Hematopoietic multipotent progenitor cell treated with erythropoietin and hydrocortisone succinate and interleukin-3 and kit ligand, for 17 days (in vitro differentiated cells): Measurements from ENCODE around the gene DONSON.
"Not testable (repeated sequence)": the region's sequence is repeated elsewhere in the genome, so short reads cannot be mapped to it uniquely, and the experiment has no call there.

Experiments
- DNase-seq: peaks from one replicate; pipeline ENCODE4 v3.0.0-alpha.2; 2015; ENCODE audit warnings: low spot score

DONSON gene

GRCh38 chr21:33588485-33589335 lies at the start of gene DONSON:
DONSON (minus strand) TSS chr21:33588684; CDS start chr21:33588641, 43 bp downstream.
- peak; percentile 88 for DNase-seq

DNA sequence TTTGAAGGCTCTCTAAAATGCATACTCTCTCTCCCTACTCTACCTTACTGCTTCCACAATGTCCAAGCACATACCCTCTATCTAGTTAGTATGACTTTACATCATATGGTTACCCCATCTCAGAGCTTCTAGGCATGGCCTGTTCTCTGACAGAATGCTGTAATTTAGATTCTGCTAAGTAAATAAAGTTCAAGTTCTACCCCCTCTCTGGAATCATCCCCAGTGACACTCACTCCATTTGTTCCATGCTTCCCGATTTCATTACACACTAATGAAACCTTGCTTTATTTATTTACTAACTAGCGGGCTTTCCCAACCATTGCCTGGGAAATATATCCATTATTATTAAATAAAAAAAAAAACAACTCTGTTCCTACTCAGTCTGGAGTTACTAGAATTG lies 45.8 kb upstream of the DONSON start:
- no peak for DNase-seq

GRCh38 chr21:33626151-33626550 lies 37.7 kb upstream of the DONSON start:
- not testable (repeated sequence) for DNase-seq

DNA sequence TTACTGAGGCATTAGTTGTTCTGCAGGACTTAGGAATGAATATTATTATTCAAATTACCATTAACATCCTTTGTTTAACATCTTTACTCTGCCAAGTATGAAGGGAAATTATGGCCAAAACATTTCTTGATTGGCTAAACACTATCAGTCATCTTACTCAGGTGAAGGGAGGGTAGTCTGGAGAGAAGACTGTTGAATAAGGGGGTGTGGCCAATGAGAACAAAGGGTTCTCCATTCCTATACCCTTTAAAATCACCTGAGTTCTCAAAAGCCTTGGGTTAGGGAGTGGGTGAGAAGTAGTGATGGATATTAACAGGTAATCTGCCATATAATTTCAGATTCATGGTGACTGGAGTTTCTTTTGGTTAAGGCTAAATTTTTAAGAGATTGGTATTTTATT lies 33.8 kb upstream of the DONSON start:
- DNase-seq: no peak

GRCh38 chr21:33619726-33620125 lies 31.2 kb upstream of the DONSON start:
- DNase-seq: no peak

- no peak for DNase-seq
These were observed 29.9 kb upstream of the DONSON start for GRCh38 chr21:33618407-33618806.

DNA sequence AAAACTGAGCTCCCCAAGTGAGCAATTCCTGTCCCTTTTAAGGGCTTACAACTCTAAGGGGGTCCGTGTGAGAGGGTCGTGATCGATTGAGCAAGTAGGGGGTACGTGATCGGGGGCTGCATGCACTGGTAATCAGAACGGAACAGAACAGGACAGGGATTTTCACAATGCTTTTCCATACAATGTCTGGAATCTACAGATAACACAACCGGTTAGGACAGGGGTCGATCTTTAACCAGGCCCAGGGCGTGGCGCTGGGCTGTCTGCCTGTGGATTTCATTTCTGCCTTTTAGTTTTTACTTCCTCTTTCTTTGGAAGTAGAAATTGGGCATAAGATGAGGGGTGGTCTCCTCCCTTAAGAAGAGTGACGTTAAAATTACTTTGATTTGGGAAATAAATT lies 29.1 kb upstream of the DONSON start:
- not testable (repeated sequence) for DNase-seq

DNA sequence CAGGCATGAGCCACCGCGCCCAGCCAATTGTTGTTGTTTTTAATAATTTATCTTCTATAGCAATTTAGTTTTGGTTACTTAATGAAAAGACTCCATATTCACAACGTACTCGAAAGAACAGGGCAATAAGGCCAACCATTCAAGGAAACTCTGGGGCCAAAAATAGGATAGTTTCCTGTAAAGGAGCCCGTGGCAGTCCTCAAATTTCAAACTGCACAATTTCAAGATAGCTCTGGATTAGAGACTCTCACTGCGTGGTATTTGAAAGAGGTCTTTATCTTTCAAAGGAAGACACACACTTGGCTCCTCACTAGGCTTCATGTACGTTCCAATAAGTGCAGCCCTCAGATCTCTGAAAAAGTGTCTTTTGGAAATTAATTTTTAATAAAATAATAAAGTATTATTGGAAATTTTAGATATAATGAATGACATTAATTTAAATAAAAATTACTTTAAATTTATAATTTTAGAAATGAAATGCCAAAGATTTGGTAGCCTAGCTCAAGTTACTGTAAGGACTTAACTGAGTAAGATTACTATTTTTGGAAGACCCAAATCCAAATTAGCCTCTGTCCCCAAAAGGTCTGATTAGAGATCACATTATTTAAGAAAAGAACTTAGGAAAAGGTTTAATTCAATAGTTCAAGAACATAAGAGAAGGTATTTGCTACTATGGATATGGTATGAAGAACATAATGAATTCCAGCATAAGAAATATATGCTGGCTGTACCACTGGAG lies 22.7 kb upstream of the DONSON start:
- DNase-seq: no peak

- DNase-seq: no peak
These were observed 20.1 kb upstream of the DONSON start for GRCh38 chr21:33608559-33608958.

GRCh38 chr21:33598051-33598450 lies 9.6 kb upstream of the DONSON start:
- DNase-seq: no peak

GRCh38 chr21:33587792-33588484 lies 546 bp downstream of the DONSON start:
- DNase-seq: no peak

DNA sequence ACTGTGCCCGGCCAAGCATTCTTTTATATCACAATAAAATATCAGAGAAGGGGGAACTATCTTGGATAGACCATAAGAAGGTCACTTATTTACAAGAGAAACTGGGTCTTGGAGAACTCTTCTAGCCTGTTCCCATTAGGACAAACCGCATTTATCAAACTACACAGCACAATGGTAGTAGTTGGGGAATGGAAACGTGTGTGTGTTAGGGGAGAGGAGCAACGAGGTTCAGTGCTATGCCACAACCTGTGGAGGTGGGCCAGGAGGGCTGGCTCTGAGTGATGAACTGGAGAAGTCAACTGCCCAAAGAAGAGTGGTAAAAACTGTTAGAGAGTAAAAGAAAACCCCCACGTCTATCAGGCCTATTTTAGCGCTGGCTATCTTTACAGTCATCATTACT lies 1.6 kb downstream of the DONSON start:
- no peak for DNase-seq

DNA sequence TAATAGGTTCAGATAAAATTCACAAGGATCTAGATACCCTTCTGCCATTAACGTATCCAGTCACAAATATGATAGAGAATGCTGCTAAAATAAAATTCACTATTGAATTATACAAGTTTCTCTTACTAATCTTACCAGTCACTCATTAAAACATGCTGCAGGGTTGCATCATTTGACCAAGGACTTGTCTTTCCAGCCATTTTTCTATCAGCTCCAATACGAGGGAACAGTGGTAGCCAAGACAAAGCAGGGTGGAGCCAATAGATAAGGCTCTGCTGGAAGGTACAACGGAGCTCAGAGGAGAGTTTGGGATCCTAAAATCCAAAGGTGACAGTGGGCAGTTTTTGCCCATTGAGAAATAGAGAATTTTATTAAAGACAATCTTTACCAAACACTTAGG lies 4.0 kb downstream of the DONSON start:
- no peak for DNase-seq

- DNase-seq: peak; percentile 35
These were observed 9.4 kb downstream of the DONSON start for GRCh38 chr21:33578959-33579542.

- DNase-seq: no peak
These were observed 10.3 kb downstream of the DONSON start for GRCh38 chr21:33578214-33578613.

DNA sequence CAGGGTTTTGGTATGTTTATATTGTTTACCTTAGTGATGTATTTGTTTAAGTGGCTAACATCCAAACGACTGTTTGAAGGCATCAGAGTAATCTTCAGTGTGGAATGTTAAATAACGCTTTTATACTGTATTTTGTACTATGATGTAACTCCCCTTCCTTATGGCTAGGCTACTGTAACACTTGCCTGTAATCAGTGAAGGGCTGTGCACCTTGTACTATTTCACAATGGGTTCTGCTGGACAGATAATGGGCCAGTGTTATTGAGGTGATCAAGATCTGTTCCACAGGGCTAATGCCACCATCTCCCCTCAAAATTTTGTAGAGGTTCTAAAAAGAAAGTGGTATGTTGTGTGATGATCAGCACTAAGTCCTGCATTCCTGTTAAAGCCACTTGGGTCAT lies 11.7 kb downstream of the DONSON start:
- not testable (repeated sequence) for DNase-seq

DNA sequence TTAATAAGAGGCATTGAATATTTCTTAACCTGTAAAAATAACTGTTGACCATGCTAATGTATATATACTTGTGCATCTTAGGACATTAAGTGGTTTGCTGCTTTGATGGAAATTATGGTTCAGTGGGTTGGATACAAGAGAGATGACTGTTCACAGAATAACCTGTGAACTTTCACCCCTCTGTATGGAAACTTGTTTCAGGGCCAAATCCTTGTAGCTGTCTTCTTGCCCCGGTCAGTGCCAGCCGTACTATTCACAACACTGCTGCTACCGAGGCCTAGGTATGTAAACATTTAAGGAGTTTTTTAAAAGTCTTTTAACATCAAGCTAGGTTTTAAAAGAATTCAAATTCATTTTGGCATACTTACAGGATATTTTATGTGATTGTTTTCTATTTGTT lies 16.1 kb downstream of the DONSON start:
- DNase-seq: no peak

- no peak for DNase-seq
These were observed 18.5 kb downstream of the DONSON start for GRCh38 chr21:33569991-33570390.

GRCh38 chr21:33568448-33568847 lies 20.0 kb downstream of the DONSON start:
- no peak for DNase-seq

- no peak for DNase-seq
These were observed 20.6 kb downstream of the DONSON start for GRCh38 chr21:33567914-33568313.

DNA sequence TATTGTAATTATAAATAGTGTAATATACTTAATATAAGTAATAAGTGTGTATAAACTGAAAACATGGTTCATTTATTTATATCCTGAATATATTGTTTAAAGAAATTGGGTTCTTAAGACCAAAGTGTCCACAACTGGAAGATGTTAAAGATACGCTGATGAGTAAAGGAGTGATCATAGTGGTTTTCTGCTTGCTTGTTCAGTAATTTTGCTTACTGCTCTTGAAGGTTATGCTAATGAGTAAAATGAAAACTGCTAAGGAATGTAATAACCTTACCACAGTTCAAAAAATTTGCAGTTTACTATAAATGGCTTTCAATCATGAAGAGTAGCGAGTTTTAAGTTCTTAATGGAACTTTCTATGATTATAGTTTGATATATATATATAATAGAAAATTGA lies 22.0 kb downstream of the DONSON start:
- DNase-seq: no peak

DNA sequence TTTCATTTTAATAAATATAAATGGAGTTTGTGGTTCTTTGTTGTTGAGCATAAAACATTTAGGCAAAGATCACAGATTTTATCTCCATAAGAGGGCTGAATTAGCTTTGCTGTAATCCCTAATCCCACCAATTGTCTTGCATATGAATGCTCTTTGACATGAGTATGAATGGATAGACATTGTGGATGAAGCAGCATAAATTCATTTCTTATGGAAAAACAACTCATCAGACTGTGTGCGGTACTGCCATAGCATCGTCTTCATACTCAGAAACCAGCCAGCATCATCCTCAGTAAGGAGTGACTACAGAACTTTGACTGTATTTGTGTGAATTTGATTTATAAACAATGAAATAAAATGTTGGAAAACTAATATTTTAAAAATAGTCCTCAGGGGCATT lies 26.1 kb downstream of the DONSON start:
- no peak for DNase-seq
